Endometrial microvascular endothelial cells (primary cell): ENCODE results near the gene UPP1. TPM values are rescaled to one million over a fixed set of nuclear protein-coding genes. Genes with fewer than 3 reads are reported as not detected.

ENCODE experiments used
- in situ Hi-C: cut with HindIII; loops from 2 replicates; pipeline ENCODE4 v1.10.0; 2017; ENCODE audit warnings: low sequenced_read_pairs, low pct_unique_long_range_greater_than_20kb; ENCODE audit errors: inconsistent ontology term
- total RNA-seq: library from RNA; depleted of rRNA; stranded (reverse); fragments of >200 nt; gene quantifications from one replicate; pipeline ENCODE4 v1.2.3, GENCODE V29; 2015; ENCODE audit errors: inconsistent ontology term

Gene UPP1
- 53.8 TPM for total RNA-seq

GRCh38 chr7:48089046-48090003, at the start of gene UPP1:
TSS of gene UPP1 (plus strand) at chr7:48089265. CDS start at chr7:48094784, 5,519 bp downstream.
- in situ Hi-C loops = loop anchor here (25.0 kb wide), 1 partner anchor 102 kb away; the partner anchor contains the start of gene HUS1

- in situ Hi-C loops = no loop called here
These were observed 48.0 kb upstream of the UPP1 start for GRCh38 chr7:48040944-48041652.

- in situ Hi-C loops = no loop called here
These were observed 47.5 kb upstream of the UPP1 start for GRCh38 chr7:48041653-48041970.

GRCh38 chr7:48042216-48042615, 46.8 kb upstream of the UPP1 start:
- in situ Hi-C loops = no loop called here

GRCh38 chr7:48042636-48043035, 46.4 kb upstream of the UPP1 start:
- in situ Hi-C loops = no loop called here

GRCh38 chr7:48045195-48045765, 43.8 kb upstream of the UPP1 start:
- in situ Hi-C loops = no loop called here

- in situ Hi-C loops = no loop called here
These were observed 42.6 kb upstream of the UPP1 start for GRCh38 chr7:48046458-48046857.

- in situ Hi-C loops = no loop called here
These were observed 41.0 kb upstream of the UPP1 start for GRCh38 chr7:48048113-48048512.

- in situ Hi-C loops = no loop called here
These were observed 39.2 kb upstream of the UPP1 start for GRCh38 chr7:48049850-48050249.

- in situ Hi-C loops = no loop called here
These were observed 36.3 kb upstream of the UPP1 start for GRCh38 chr7:48052748-48053147.

- in situ Hi-C loops = no loop called here
These were observed 35.3 kb upstream of the UPP1 start for GRCh38 chr7:48053736-48054135.

- in situ Hi-C loops = no loop called here
These were observed 30.1 kb upstream of the UPP1 start for GRCh38 chr7:48058990-48059389.

- in situ Hi-C loops = no loop called here
These were observed 29.4 kb upstream of the UPP1 start for GRCh38 chr7:48059706-48060105.

- in situ Hi-C loops = no loop called here
These were observed 25.1 kb upstream of the UPP1 start for GRCh38 chr7:48063985-48064384.

- in situ Hi-C loops = no loop called here
These were observed 21.6 kb upstream of the UPP1 start for GRCh38 chr7:48067475-48067874.

- in situ Hi-C loops = no loop called here
These were observed 14.8 kb upstream of the UPP1 start for GRCh38 chr7:48074204-48074654.

GRCh38 chr7:48077423-48077822, 11.6 kb upstream of the UPP1 start:
- in situ Hi-C loops = loop anchor here (25.0 kb wide), 1 partner anchor 90 kb away; the partner anchor contains the start of gene HUS1

GRCh38 chr7:48078470-48078869, 10.6 kb upstream of the UPP1 start:
- in situ Hi-C loops = loop anchor here (25.0 kb wide), 1 partner anchor 91 kb away; the partner anchor contains the start of gene HUS1

GRCh38 chr7:48082378-48082777, 6.7 kb upstream of the UPP1 start:
- in situ Hi-C loops = loop anchor here (25.0 kb wide), 1 partner anchor 95 kb away; the partner anchor contains the start of gene HUS1
